ENCODE measurements around the gene DPYSL4.

DNA sequence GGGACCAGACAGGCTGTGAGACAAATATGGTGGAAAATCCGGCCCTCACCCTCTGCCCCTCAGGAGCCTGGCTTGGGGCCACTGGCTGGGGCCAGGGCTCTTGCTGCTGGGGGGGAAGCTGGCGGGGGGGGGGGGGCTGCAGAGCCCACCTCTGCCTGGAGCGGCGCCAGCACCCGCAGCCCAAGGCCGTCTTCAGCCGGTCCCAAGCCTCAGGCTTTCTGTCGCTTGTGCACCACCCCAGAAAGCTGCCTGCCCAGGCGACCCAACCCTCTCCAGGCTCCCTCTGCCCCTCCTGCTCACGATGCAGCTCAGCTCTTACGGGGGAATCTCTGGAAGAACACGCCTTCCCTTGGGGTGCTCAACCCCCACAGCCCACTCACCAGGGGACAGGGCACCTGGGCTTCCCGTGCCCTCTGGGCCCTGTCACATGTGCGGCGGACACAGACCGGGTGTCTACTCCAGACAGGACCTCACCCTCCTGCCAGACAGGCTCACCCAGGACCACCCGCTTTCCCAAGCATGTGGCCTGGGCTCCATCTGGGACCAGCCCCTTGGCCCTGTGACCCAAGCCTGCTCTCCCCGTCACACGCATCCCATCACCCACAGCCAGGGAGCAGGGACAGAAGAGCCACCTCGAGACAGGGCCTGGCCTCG is 43.9 kb downstream of the DPYSL4 start:
- TF ChIP-seq POLR2A (IDR thresholded peaks at IDR 0.05; ENCODE audit: low read depth, low read length) (no peak), POLR2AphosphoS5 (IDR thresholded peaks at IDR 0.05; ENCODE audit: low read depth, low read length) (no peak), TAF1 (IDR thresholded peaks at IDR 0.05; ENCODE audit: low read depth, low read length) (no peak), POU2F2 (IDR thresholded peaks at IDR 0.05; ENCODE audit: low read depth, low read length) (no peak)

Measured in GM12891 (cell line).